ENCODE measurements around the gene SOX6.

The SOX6 gene

GRCh38 chr11:16346975-16347374 is 9.4 kb downstream of the SOX6 start:
- no peak overlapping the region for H3K18ac ChIP-seq (ENCODE audit: low read length)
- H3K4ac ChIP-seq (ENCODE audit: low read length) = no peak overlapping the region
- no CpG with 5 or more reads among the region's 1 CpG for WGBS, 2 donors (ENCODE audit: extremely low coverage in 2 of 2, insufficient read length in 2 of 2, insufficient replicate concordance in 1 of 2)
- no peak overlapping the region for H3K4me3 ChIP-seq (ENCODE audit: low read length in 2 of 2)
- H3K9ac ChIP-seq (ENCODE audit: low read depth, low read length, poor library complexity) = no peak overlapping the region
- DNase-seq (ENCODE audit: low spot score) = no peak
- H3K9me3 ChIP-seq (replicated peaks in 1 of 2; ENCODE audit: control insufficient read depth in 2 of 2, insufficient read depth in 1 of 2, low read depth in 1 of 2, low read length in 2 of 2) = no peaks in the 10 kb centered on the region
- no peak overlapping the region for H3K4me2 ChIP-seq (ENCODE audit: insufficient read depth, low read length, poor library complexity, severe bottlenecking)
- H3K4me1 ChIP-seq (ENCODE audit: control insufficient read depth in 2 of 2, insufficient read depth in 1 of 2, low read depth in 1 of 2, low read length in 2 of 2) = no peaks in the 10 kb centered on the region
- H3K27ac ChIP-seq (replicated peaks; ENCODE audit: low read length) = no peak overlapping the region
- no peak overlapping the region for H3K23ac ChIP-seq (ENCODE audit: low read depth, low read length, poor library complexity)
- no peak overlapping the region for H4K91ac ChIP-seq (ENCODE audit: low read depth, low read length, poor library complexity)
- no peak overlapping the region for H4K8ac ChIP-seq (ENCODE audit: low read depth, low read length)
- no peak overlapping the region for H2AFZ ChIP-seq (ENCODE audit: low read length)
- H3K14ac ChIP-seq (ENCODE audit: low read length) = no peak overlapping the region
- no peak overlapping the region for H2BK5ac ChIP-seq (ENCODE audit: low read length)
- no peaks in the 10 kb centered on the region for H3K79me1 ChIP-seq (ENCODE audit: low read depth, low read length)
- no peaks in the 10 kb centered on the region for H3K36me3 ChIP-seq (replicated peaks in 1 of 2; ENCODE audit: control insufficient read depth in 2 of 2, insufficient read depth in 2 of 2, low read length in 2 of 2)
- no peaks in the 10 kb centered on the region for H3K27me3 ChIP-seq (ENCODE audit: control insufficient read depth in 3 of 3, insufficient read depth in 3 of 3, low read depth in 1 of 3, low read length in 3 of 3)
- H2BK15ac ChIP-seq (ENCODE audit: low read length) = no peak overlapping the region
- H2AK5ac ChIP-seq (ENCODE audit: low read depth, low read length) = no peak overlapping the region
- no peak overlapping the region for H2BK12ac ChIP-seq (ENCODE audit: low read length)
- H2BK120ac ChIP-seq (ENCODE audit: low read depth, low read length) = no peak overlapping the region

- no peak overlapping the region for H2BK15ac ChIP-seq (ENCODE audit: low read length)
- H3K23ac ChIP-seq (ENCODE audit: low read depth, low read length, poor library complexity) = no peak overlapping the region
- H3K14ac ChIP-seq (ENCODE audit: low read length) = no peak overlapping the region
- H3K18ac ChIP-seq (ENCODE audit: low read length) = no peak overlapping the region
- no peaks in the 10 kb centered on the region for H3K27me3 ChIP-seq (ENCODE audit: control insufficient read depth in 3 of 3, insufficient read depth in 3 of 3, low read depth in 1 of 3, low read length in 3 of 3)
- H2BK12ac ChIP-seq (ENCODE audit: low read length) = no peak overlapping the region
- H2BK120ac ChIP-seq (ENCODE audit: low read depth, low read length) = no peak overlapping the region
- no peak overlapping the region for H4K91ac ChIP-seq (ENCODE audit: low read depth, low read length, poor library complexity)
- no peak overlapping the region for H4K8ac ChIP-seq (ENCODE audit: low read depth, low read length)
- no peak overlapping the region for H2AFZ ChIP-seq (ENCODE audit: low read length)
- H3K27ac ChIP-seq (replicated peaks; ENCODE audit: low read length) = no peak overlapping the region
- DNase-seq (ENCODE audit: low spot score) = no peak
- H3K36me3 ChIP-seq (replicated peaks in 1 of 2; ENCODE audit: control insufficient read depth in 2 of 2, insufficient read depth in 2 of 2, low read length in 2 of 2) = no peaks in the 10 kb centered on the region
- no peak overlapping the region for H2BK5ac ChIP-seq (ENCODE audit: low read length)
- no peak overlapping the region for H3K9ac ChIP-seq (ENCODE audit: low read depth, low read length, poor library complexity)
- no peak overlapping the region for H3K4me2 ChIP-seq (ENCODE audit: insufficient read depth, low read length, poor library complexity, severe bottlenecking)
- no peak overlapping the region for H3K4me3 ChIP-seq (ENCODE audit: low read length in 2 of 2)
- H3K79me1 ChIP-seq (ENCODE audit: low read depth, low read length) = no peaks in the 10 kb centered on the region
- H3K4me1 ChIP-seq (ENCODE audit: control insufficient read depth in 2 of 2, insufficient read depth in 1 of 2, low read depth in 1 of 2, low read length in 2 of 2) = peaks cover 0 to 2% of the 10 kb centered on the region in 2 donors
- no peak overlapping the region for H3K4ac ChIP-seq (ENCODE audit: low read length)
- WGBS, 2 donors (ENCODE audit: extremely low coverage in 2 of 2, insufficient read length in 2 of 2, insufficient replicate concordance in 1 of 2) = no CpG with 5 or more reads among the region's 3 CpGs
- no peak overlapping the region for H2AK5ac ChIP-seq (ENCODE audit: low read depth, low read length)
- H3K9me3 ChIP-seq (replicated peaks in 1 of 2; ENCODE audit: control insufficient read depth in 2 of 2, insufficient read depth in 1 of 2, low read depth in 1 of 2, low read length in 2 of 2) = no peaks in the 10 kb centered on the region
Observed at GRCh38 chr11:16341853-16342252, 14.5 kb downstream of the SOX6 start.

- H3K4me2 ChIP-seq (ENCODE audit: insufficient read depth, low read length, poor library complexity, severe bottlenecking) = no peak overlapping the region
- no peak overlapping the region for H2BK15ac ChIP-seq (ENCODE audit: low read length)
- H3K79me1 ChIP-seq (ENCODE audit: low read depth, low read length) = no peaks in the 10 kb centered on the region
- no CpG with 5 or more reads among the region's 1 CpG for WGBS, 2 donors (ENCODE audit: extremely low coverage in 2 of 2, insufficient read length in 2 of 2, insufficient replicate concordance in 1 of 2)
- peaks cover 0 to 2% of the 10 kb centered on the region in 2 donors for H3K4me1 ChIP-seq (ENCODE audit: control insufficient read depth in 2 of 2, insufficient read depth in 1 of 2, low read depth in 1 of 2, low read length in 2 of 2)
- H3K9ac ChIP-seq (ENCODE audit: low read depth, low read length, poor library complexity) = no peak overlapping the region
- no peak overlapping the region for H2AK5ac ChIP-seq (ENCODE audit: low read depth, low read length)
- DNase-seq (ENCODE audit: low spot score) = no peak
- no peaks in the 10 kb centered on the region for H3K27me3 ChIP-seq (ENCODE audit: control insufficient read depth in 3 of 3, insufficient read depth in 3 of 3, low read depth in 1 of 3, low read length in 3 of 3)
- no peak overlapping the region for H3K14ac ChIP-seq (ENCODE audit: low read length)
- H3K27ac ChIP-seq (replicated peaks; ENCODE audit: low read length) = no peak overlapping the region
- H2BK120ac ChIP-seq (ENCODE audit: low read depth, low read length) = no peak overlapping the region
- no peak overlapping the region for H2AFZ ChIP-seq (ENCODE audit: low read length)
- H3K36me3 ChIP-seq (replicated peaks in 1 of 2; ENCODE audit: control insufficient read depth in 2 of 2, insufficient read depth in 2 of 2, low read length in 2 of 2) = no peaks in the 10 kb centered on the region
- no peak overlapping the region for H3K4ac ChIP-seq (ENCODE audit: low read length)
- H4K91ac ChIP-seq (ENCODE audit: low read depth, low read length, poor library complexity) = no peak overlapping the region
- H2BK12ac ChIP-seq (ENCODE audit: low read length) = no peak overlapping the region
- no peak overlapping the region for H2BK5ac ChIP-seq (ENCODE audit: low read length)
- H3K4me3 ChIP-seq (ENCODE audit: low read length in 2 of 2) = no peak overlapping the region
- H4K8ac ChIP-seq (ENCODE audit: low read depth, low read length) = no peak overlapping the region
- H3K9me3 ChIP-seq (replicated peaks in 1 of 2; ENCODE audit: control insufficient read depth in 2 of 2, insufficient read depth in 1 of 2, low read depth in 1 of 2, low read length in 2 of 2) = no peaks in the 10 kb centered on the region
- no peak overlapping the region for H3K23ac ChIP-seq (ENCODE audit: low read depth, low read length, poor library complexity)
- no peak overlapping the region for H3K18ac ChIP-seq (ENCODE audit: low read length)
Observed at GRCh38 chr11:16338393-16338792, 18.0 kb downstream of the SOX6 start.

GRCh38 chr11:16337421-16338213 is 18.7 kb downstream of the SOX6 start:
- H3K23ac ChIP-seq (ENCODE audit: low read depth, low read length, poor library complexity) = no peak overlapping the region
- no peak overlapping the region for H2AK5ac ChIP-seq (ENCODE audit: low read depth, low read length)
- H3K79me1 ChIP-seq (ENCODE audit: low read depth, low read length) = no peaks in the 10 kb centered on the region
- no peak overlapping the region for H3K4me2 ChIP-seq (ENCODE audit: insufficient read depth, low read length, poor library complexity, severe bottlenecking)
- no peaks in the 10 kb centered on the region for H3K27me3 ChIP-seq (ENCODE audit: control insufficient read depth in 3 of 3, insufficient read depth in 3 of 3, low read depth in 1 of 3, low read length in 3 of 3)
- no peak overlapping the region for H3K4ac ChIP-seq (ENCODE audit: low read length)
- H3K4me1 ChIP-seq (ENCODE audit: control insufficient read depth in 2 of 2, insufficient read depth in 1 of 2, low read depth in 1 of 2, low read length in 2 of 2) = peaks cover 0 to 2% of the 10 kb centered on the region in 2 donors
- no peak for DNase-seq (ENCODE audit: low spot score)
- no peaks in the 10 kb centered on the region for H3K36me3 ChIP-seq (replicated peaks in 1 of 2; ENCODE audit: control insufficient read depth in 2 of 2, insufficient read depth in 2 of 2, low read length in 2 of 2)
- no peak overlapping the region for H2AFZ ChIP-seq (ENCODE audit: low read length)
- no peak overlapping the region for H3K9ac ChIP-seq (ENCODE audit: low read depth, low read length, poor library complexity)
- no peak overlapping the region for H4K91ac ChIP-seq (ENCODE audit: low read depth, low read length, poor library complexity)
- no peaks in the 10 kb centered on the region for H3K9me3 ChIP-seq (replicated peaks in 1 of 2; ENCODE audit: control insufficient read depth in 2 of 2, insufficient read depth in 1 of 2, low read depth in 1 of 2, low read length in 2 of 2)
- no CpG with 5 or more reads among the region's 1 CpG for WGBS, 2 donors (ENCODE audit: extremely low coverage in 2 of 2, insufficient read length in 2 of 2, insufficient replicate concordance in 1 of 2)
- no peak overlapping the region for H2BK15ac ChIP-seq (ENCODE audit: low read length)
- H4K8ac ChIP-seq (ENCODE audit: low read depth, low read length) = no peak overlapping the region
- H3K18ac ChIP-seq (ENCODE audit: low read length) = no peak overlapping the region
- H2BK12ac ChIP-seq (ENCODE audit: low read length) = no peak overlapping the region
- no peak overlapping the region for H2BK120ac ChIP-seq (ENCODE audit: low read depth, low read length)
- no peak overlapping the region for H3K4me3 ChIP-seq (ENCODE audit: low read length in 2 of 2)
- H3K27ac ChIP-seq (replicated peaks; ENCODE audit: low read length) = no peak overlapping the region
- no peak overlapping the region for H3K14ac ChIP-seq (ENCODE audit: low read length)
- H2BK5ac ChIP-seq (ENCODE audit: low read length) = no peak overlapping the region

Data from neuronal stem cell (in vitro differentiated cells).